Measurements from ENCODE around the gene ZNF853. TPM values are rescaled to one million over a fixed set of nuclear protein-coding genes. Genes with fewer than 3 reads are reported as not detected.

ZNF853 gene
- total and polyA plus RNA-seq, 2 experiments from 2014 or later: 8.0 to 9.8 TPM

- Histone ChIP-seq H3K4me1 (ENCODE audit: insufficient read depth) (peaks cover 9% of the 10 kb centered on the region), H3K79me2 (peaks cover 21% of the 10 kb centered on the region), H2AFZ (peak overlapping the region; percentile 80), H3K4me2 (peak overlapping the region; percentile 92), H3K36me3 (replicated peaks; ENCODE audit: insufficient read depth, low read depth) (no peaks in the 10 kb centered on the region), H3K27me3 (no peaks in the 10 kb centered on the region), H3K9me3 (ENCODE audit: low read depth) (no peaks in the 10 kb centered on the region), H4K20me1 (ENCODE audit: insufficient read depth, poor library complexity, severe bottlenecking) (no peaks in the 10 kb centered on the region), H3K4me3 (peak overlapping the region; percentile 99), H3K27ac (peak overlapping the region; percentile 91), H3K9me2 (replicated peaks; ENCODE audit: insufficient read depth) (no peaks in the 10 kb centered on the region)
- no peak for DNase-seq (ENCODE audit: low spot score)
- TF ChIP-seq EZH2phosphoT487 (IDR thresholded peaks at IDR 0.05; ENCODE audit: low read depth, severe bottlenecking, unreplicated experiment): no peak
- no peak for TF ChIP-seq EZH2 (IDR thresholded peaks at IDR 0.05; ENCODE audit: borderline replicate concordance)
- TF ChIP-seq CTCF (IDR thresholded peaks at IDR 0.05; ENCODE audit: poor library complexity): no peak
- 13% methylated on average over 10 of the region's 10 CpGs for WGBS (ENCODE audit: low lambda C conversion rate, missing lambda C conversion rate)
Observed at GRCh38 chr7:6590645-6591110, 24.7 kb upstream of the ZNF853 start.

- Histone ChIP-seq H3K4me1 (ENCODE audit: insufficient read depth) (no peaks in the 10 kb centered on the region), H2AFZ (no peak overlapping the region), H3K27ac (no peak overlapping the region), H3K36me3 (replicated peaks; ENCODE audit: insufficient read depth, low read depth) (no peaks in the 10 kb centered on the region), H3K79me2 (no peaks in the 10 kb centered on the region), H3K4me3 (no peak overlapping the region), H4K20me1 (ENCODE audit: insufficient read depth, poor library complexity, severe bottlenecking) (no peaks in the 10 kb centered on the region), H3K9me3 (ENCODE audit: low read depth) (no peaks in the 10 kb centered on the region), H3K27me3 (no peaks in the 10 kb centered on the region), H3K9me2 (replicated peaks; ENCODE audit: insufficient read depth) (no peaks in the 10 kb centered on the region), H3K4me2 (no peak overlapping the region)
- TF ChIP-seq EZH2phosphoT487 (IDR thresholded peaks at IDR 0.05; ENCODE audit: low read depth, severe bottlenecking, unreplicated experiment): no peak
- no peak for TF ChIP-seq CTCF (IDR thresholded peaks at IDR 0.05; ENCODE audit: poor library complexity)
- no peak for TF ChIP-seq EZH2 (IDR thresholded peaks at IDR 0.05; ENCODE audit: borderline replicate concordance)
- DNase-seq (ENCODE audit: low spot score): no peak
- WGBS (ENCODE audit: low lambda C conversion rate, missing lambda C conversion rate): 93% methylated on average over 15 of the region's 15 CpGs
Observed at GRCh38 chr7:6600093-6600492, 15.3 kb upstream of the ZNF853 start.

GRCh38 chr7:6604458-6604857 lies 11.0 kb upstream of the ZNF853 start:
- no peak for DNase-seq (ENCODE audit: low spot score)
- Histone ChIP-seq H3K4me2 (no peak overlapping the region), H2AFZ (no peak overlapping the region), H3K79me2 (no peaks in the 10 kb centered on the region), H3K9me2 (replicated peaks; ENCODE audit: insufficient read depth) (no peaks in the 10 kb centered on the region), H3K4me1 (ENCODE audit: insufficient read depth) (no peaks in the 10 kb centered on the region), H4K20me1 (ENCODE audit: insufficient read depth, poor library complexity, severe bottlenecking) (no peaks in the 10 kb centered on the region), H3K9me3 (ENCODE audit: low read depth) (no peaks in the 10 kb centered on the region), H3K27ac (no peak overlapping the region), H3K27me3 (no peaks in the 10 kb centered on the region), H3K36me3 (replicated peaks; ENCODE audit: insufficient read depth, low read depth) (no peaks in the 10 kb centered on the region), H3K4me3 (no peak overlapping the region)
- WGBS (ENCODE audit: low lambda C conversion rate, missing lambda C conversion rate): 95% methylated on average over 10 of the region's 10 CpGs
- TF ChIP-seq CTCF (IDR thresholded peaks at IDR 0.05; ENCODE audit: poor library complexity): no peak
- TF ChIP-seq EZH2 (IDR thresholded peaks at IDR 0.05; ENCODE audit: borderline replicate concordance): no peak
- TF ChIP-seq EZH2phosphoT487 (IDR thresholded peaks at IDR 0.05; ENCODE audit: low read depth, severe bottlenecking, unreplicated experiment): no peak

Measured in hepatocyte (in vitro differentiated cells).